ENCODE measurements around the gene RPRD1B.

RPRD1B gene

GRCh38 chr20:38120625-38120988, 87.1 kb downstream of the RPRD1B start:
- DNase-seq (ENCODE audit: low read depth in 2 of 2) = no peak

GRCh38 chr20:38121741-38122140, 88.2 kb downstream of the RPRD1B start:
- DNase-seq (ENCODE audit: low read depth in 2 of 2) = no peak

GRCh38 chr20:38123021-38123587, 89.6 kb downstream of the RPRD1B start:
- DNase-seq (ENCODE audit: low read depth in 2 of 2) = no peak

- no peak for DNase-seq (ENCODE audit: low read depth in 2 of 2)
Measured at GRCh38 chr20:38125157-38126056, 91.9 kb downstream of the RPRD1B start.

GRCh38 chr20:38126146-38126921, 92.8 kb downstream of the RPRD1B start:
- DNase-seq (ENCODE audit: low read depth in 2 of 2) = no peak

- no peak for DNase-seq (ENCODE audit: low read depth in 2 of 2)
Measured at GRCh38 chr20:38126932-38127621, 93.5 kb downstream of the RPRD1B start.

- DNase-seq (ENCODE audit: low read depth in 2 of 2) = no peak
Measured at GRCh38 chr20:38127920-38128528, 94.5 kb downstream of the RPRD1B start.

GRCh38 chr20:38128691-38129090, 95.1 kb downstream of the RPRD1B start:
- no peak for DNase-seq (ENCODE audit: low read depth in 2 of 2)

GRCh38 chr20:38129248-38129865, 95.8 kb downstream of the RPRD1B start:
- DNase-seq (ENCODE audit: low read depth in 2 of 2) = no peak

- DNase-seq (ENCODE audit: low read depth in 2 of 2) = no peak
Measured at GRCh38 chr20:38129893-38130609, 96.5 kb downstream of the RPRD1B start.

GRCh38 chr20:38130687-38131587, 97.4 kb downstream of the RPRD1B start:
- DNase-seq (ENCODE audit: low read depth in 2 of 2) = no peak

- DNase-seq (ENCODE audit: low read depth in 2 of 2) = no peak
Measured at GRCh38 chr20:38131588-38132121, 98.1 kb downstream of the RPRD1B start.

GRCh38 chr20:38132156-38132909, 98.8 kb downstream of the RPRD1B start:
- DNase-seq (ENCODE audit: low read depth in 2 of 2) = no peak

- DNase-seq (ENCODE audit: low read depth in 2 of 2) = no peak
Measured at GRCh38 chr20:38132910-38133501, 99.5 kb downstream of the RPRD1B start.

- no peak for DNase-seq (ENCODE audit: low read depth in 2 of 2)
Measured at GRCh38 chr20:38133680-38134426, 100.3 kb downstream of the RPRD1B start.

GRCh38 chr20:38134427-38135270, 101.1 kb downstream of the RPRD1B start:
- DNase-seq (ENCODE audit: low read depth in 2 of 2) = no peak

All from stimulated activated CD4-positive, alpha-beta T cell treated with anti-CD3 and anti-CD28 coated beads, Interleukin-4, amount 100 ng/mL, for 48 hours (primary cell).